K562 treated with DMSO at 1 percent for 4 hours (cell line): ENCODE data around the gene FUT6. TPM values are rescaled to one million over a fixed set of nuclear protein-coding genes. Genes with fewer than 3 reads are reported as not detected.

Experiments used
- total RNA-seq: library from RNA; unstranded; fragments of 300-600 nt; gene quantifications from 2 replicates; pipeline ENCODE4 v1.2.3, GENCODE V29; 2022; ENCODE audit not compliant: insufficient read depth

FUT6 gene, protein sequence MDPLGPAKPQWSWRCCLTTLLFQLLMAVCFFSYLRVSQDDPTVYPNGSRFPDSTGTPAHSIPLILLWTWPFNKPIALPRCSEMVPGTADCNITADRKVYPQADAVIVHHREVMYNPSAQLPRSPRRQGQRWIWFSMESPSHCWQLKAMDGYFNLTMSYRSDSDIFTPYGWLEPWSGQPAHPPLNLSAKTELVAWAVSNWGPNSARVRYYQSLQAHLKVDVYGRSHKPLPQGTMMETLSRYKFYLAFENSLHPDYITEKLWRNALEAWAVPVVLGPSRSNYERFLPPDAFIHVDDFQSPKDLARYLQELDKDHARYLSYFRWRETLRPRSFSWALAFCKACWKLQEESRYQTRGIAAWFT
- total RNA-seq = not detected in 2 replicates

GRCh38 chr19:5839065-5840017, at the start of gene FUT6:
FUT6 (minus strand) TSS chr19:5839702; CDS start chr19:5832567, 7,135 bp downstream.

DNA sequence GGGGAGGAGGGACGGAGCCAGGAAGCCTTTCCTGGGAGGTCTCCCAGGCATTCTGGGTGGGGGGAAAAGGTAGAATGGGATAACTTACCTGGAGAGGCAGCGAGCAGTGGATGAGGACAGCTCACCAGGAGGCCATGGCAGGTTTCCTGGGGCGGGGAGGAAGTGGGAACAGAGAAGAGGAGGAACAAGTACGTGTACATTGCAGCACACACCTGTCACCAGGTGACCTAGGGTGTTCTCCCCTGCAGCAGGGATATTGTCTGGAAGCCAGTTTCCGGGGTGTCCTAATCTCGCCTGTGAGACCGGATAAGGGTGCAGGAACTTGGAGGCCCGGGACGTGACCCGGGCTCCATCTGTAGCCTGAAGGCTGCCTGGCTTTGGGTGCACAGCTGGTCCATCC, 11.8 kb upstream of the FUT6 start, which contains the start of gene FUT3:
Gene FUT3, minus strand, starts transcription at position 148 of the 400 bp plus-strand sequence.

GRCh38 chr19:5804516-5805461, 34.7 kb downstream of the FUT6 start, which contains the start of gene NRTN:
NRTN (plus strand) TSS chr19:5805067; CDS start chr19:5824166, 19,099 bp downstream.

DNA sequence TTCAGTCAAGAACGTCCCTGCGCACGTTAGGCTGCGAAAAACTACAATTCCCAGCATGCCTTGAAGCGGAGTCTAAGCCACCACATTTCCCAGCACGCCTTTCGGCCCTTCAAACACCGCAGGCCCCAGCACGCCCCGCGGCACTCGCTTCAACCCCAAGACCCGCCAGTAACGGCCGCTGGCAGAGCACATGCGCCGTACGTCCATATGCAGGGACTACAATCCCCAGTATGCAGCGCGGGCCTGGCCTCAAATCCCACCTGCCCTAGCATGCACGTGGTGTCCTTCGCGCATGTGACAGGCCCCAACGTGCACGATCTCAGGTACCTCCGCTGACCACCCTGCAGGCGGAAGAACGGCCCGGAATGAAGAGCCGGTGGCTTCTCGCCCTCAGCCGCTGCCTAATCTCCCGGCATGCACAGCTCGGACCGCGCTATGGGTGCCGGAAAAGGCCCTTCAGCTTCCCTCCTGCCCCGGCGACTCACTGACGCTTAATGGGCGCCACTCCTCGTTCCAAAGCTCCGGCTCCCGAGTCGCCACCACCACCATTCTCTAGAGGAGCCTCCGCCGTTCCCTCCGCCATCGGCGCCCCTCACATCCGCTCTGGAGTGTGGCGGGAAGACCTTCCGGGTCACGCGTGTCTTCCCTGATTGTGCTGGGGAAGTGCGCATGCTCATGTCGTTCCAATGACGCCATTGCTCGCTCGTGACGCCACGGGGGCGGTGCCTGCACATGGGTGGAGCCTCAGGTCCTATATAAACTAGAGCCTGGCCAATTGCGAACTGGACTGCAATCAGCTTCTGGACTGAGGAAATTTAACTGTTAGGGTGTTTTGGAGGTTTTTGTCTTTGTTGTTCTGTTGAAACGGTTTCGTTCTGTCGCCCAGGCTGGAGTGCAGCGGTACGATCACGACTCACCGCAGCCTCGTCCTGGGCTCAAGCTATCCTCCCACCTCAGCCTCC, 48.7 kb downstream of the FUT6 start, which contains the start of gene DUS3L:
Gene DUS3L, minus strand, starts transcription at position 605 of the 962 bp plus-strand sequence. Its CDS starts 22 bp downstream, at position 583.

DNA sequence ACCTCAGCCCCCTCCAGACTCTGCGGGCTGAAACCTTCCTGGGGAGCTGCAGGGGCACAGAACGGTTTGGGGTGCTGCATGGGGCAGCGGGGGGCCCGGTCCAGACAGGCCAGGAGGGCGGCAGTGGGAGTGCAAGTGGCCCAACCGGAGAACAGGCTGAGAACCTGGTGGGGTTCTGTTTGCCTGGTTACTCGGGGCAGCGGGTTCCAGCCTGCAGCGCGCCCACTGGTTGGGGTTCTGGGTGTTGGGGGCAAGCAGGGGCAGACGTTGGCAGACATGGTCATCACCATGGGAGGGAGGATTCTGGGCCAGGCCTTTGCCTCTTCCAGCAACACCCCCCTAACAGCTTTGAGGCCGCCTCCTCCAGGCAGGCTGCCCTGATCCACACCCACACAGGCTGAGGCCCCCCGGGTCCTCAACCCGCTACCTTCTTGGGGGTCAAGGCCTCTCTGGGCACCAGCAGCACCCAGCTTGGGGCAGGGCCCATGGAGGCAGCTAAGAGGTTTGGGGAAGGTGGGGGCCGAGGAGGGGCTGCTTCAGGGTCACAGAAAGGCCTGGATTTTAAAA, 54.8 kb downstream of the FUT6 start, which contains the start of gene PRR22:
Gene PRR22, minus strand, starts transcription at position 166 of the 567 bp plus-strand sequence. Its CDS starts 86 bp downstream, at position 80.

Other genes starting within 250 kb of the FUT6 start
- 55.5 and 80.7 TPM in 2 replicates for gene SAFB2, start 216.9 kb downstream of the FUT6 start, total RNA-seq
- 108 and 141 TPM in 2 replicates for gene SAFB, start 216.6 kb downstream of the FUT6 start, total RNA-seq
- 34.1 and 41.8 TPM in 2 replicates for gene MICOS13, start 159.2 kb downstream of the FUT6 start, total RNA-seq
- 7.8 and 11.4 TPM in 2 replicates for gene HSD11B1L, start 158.7 kb downstream of the FUT6 start, total RNA-seq
- gene RPL36, start 149.4 kb downstream of the FUT6 start, total RNA-seq = 1,206 and 1,238 TPM in 2 replicates
- gene LONP1, start 119.6 kb downstream of the FUT6 start, total RNA-seq = 277 and 318 TPM in 2 replicates
- gene CATSPERD, start 119.1 kb downstream of the FUT6 start, total RNA-seq = not detected in 2 replicates
- gene PRR22, start 55.0 kb downstream of the FUT6 start, total RNA-seq = 2.1 and 2.6 TPM in 2 replicates
- 65.0 and 88.9 TPM in 2 replicates for gene DUS3L, start 48.5 kb downstream of the FUT6 start, total RNA-seq
- gene NRTN, start 34.6 kb downstream of the FUT6 start, total RNA-seq = 17.2 and 19.6 TPM in 2 replicates
- 0.65 TPM in 1 of 2 replicates, not detected in the other for gene FUT3, start 11.7 kb upstream of the FUT6 start, total RNA-seq
- not detected in 2 replicates for gene FUT5, start 30.8 kb upstream of the FUT6 start, total RNA-seq
- 619 and 681 TPM in 2 replicates for gene NDUFA11, start 64.1 kb upstream of the FUT6 start, total RNA-seq
- 1.1 and 2.0 TPM in 2 replicates for gene VMAC, start 65.2 kb upstream of the FUT6 start, total RNA-seq
- 9.7 and 12.0 TPM in 2 replicates for gene CAPS, start 74.6 kb upstream of the FUT6 start, total RNA-seq
- 55.7 and 80.2 TPM in 2 replicates for gene RANBP3, start 138.4 kb upstream of the FUT6 start, total RNA-seq